CD8-positive, alpha-beta memory T cell (primary cell): Measurements from ENCODE around the gene TBC1D4. TPM values are rescaled to one million over a fixed set of nuclear protein-coding genes. Genes with fewer than 3 reads are reported as not detected.

Source experiments
- CTCF ChIA-PET: fragments of 350-600 bp; sonication (Branson Sonifier 250); formaldehyde crosslinking; loops from one replicate; lab custom pipeline; 2021; ENCODE audit warnings: antibody characterized with exemption; lab: Charles Lee
- POLR2A ChIA-PET: fragments of 350-600 bp; sonication (Branson Sonifier 250); formaldehyde crosslinking; loops from one replicate; lab custom pipeline; 2021; ENCODE audit warnings: antibody characterized with exemption; lab: Charles Lee
- DNase-seq, 5 donors: peaks; one replicate each; pipeline versions ENCODE4 v3.0.0 to v3.0.0-alpha.2; 2020 to 2022; ENCODE audit warnings: mixed read lengths in 1 of 5
- H3K27ac ChIP-seq: one replicate; pipeline ENCODE4 v1.7.0; 2013; ENCODE audit warnings: low read depth, mild to moderate bottlenecking, low read length, moderate library complexity
- H3K27me3 ChIP-seq: 2 replicates; pipeline ENCODE4 v1.7.0; 2013; ENCODE audit warnings: low read length, mild to moderate bottlenecking; ENCODE audit not compliant: insufficient read depth, poor library complexity, severe bottlenecking
- H3K36me3 ChIP-seq: 2 replicates; pipeline ENCODE4 v1.7.0; 2013; ENCODE audit warnings: mild to moderate bottlenecking, low read length, moderate library complexity; ENCODE audit not compliant: insufficient read depth
- H3K4me1 ChIP-seq: 2 replicates; pipeline ENCODE4 v1.7.0; 2013; ENCODE audit warnings: mild to moderate bottlenecking, low read length, moderate library complexity; ENCODE audit not compliant: insufficient read depth
- H3K4me3 ChIP-seq: 2 replicates; pipeline ENCODE4 v1.7.0; 2013; ENCODE audit warnings: mild to moderate bottlenecking, low read length
- H3K9me3 ChIP-seq: 2 replicates; pipeline ENCODE4 v1.7.0; 2013; ENCODE audit warnings: mild to moderate bottlenecking, low read length
- H3K27ac Mint-ChIP-seq, 8 donors: one replicate each; pipeline ENCODE4 v1.8.0; 2020 to 2021; ENCODE audit warnings: mixed read lengths in 8 of 8, mild to moderate bottlenecking in 6 of 8, inconsistent platforms in 3 of 8, moderate library complexity in 3 of 8
- H3K27me3 Mint-ChIP-seq, 2 donors: one replicate each; pipeline ENCODE4 v1.8.0; 2020 to 2021; ENCODE audit warnings: mixed read lengths in 2 of 2, mild to moderate bottlenecking in 1 of 2, moderate library complexity in 1 of 2
- H3K36me3 Mint-ChIP-seq, 3 donors: one replicate each; pipeline ENCODE4 v1.8.0; 2020 to 2021; ENCODE audit warnings: mixed read lengths in 3 of 3, inconsistent platforms in 1 of 3, mild to moderate bottlenecking in 1 of 3
- H3K4me1 Mint-ChIP-seq, 3 donors: one replicate each; pipeline ENCODE4 v1.8.0; 2020 to 2021; ENCODE audit warnings: mixed read lengths in 3 of 3, inconsistent platforms in 1 of 3, mild to moderate bottlenecking in 1 of 3
- H3K4me3 Mint-ChIP-seq, 7 donors: one replicate each; pipeline ENCODE4 v1.8.0; 2020 to 2021; ENCODE audit warnings: mixed read lengths in 7 of 7, mild to moderate bottlenecking in 6 of 7, moderate library complexity in 4 of 7, inconsistent platforms in 2 of 7
- H3K9me3 Mint-ChIP-seq, 5 donors: one replicate each; pipeline ENCODE4 v1.8.0; 2020 to 2022; ENCODE audit warnings: mixed read lengths in 5 of 5, mild to moderate bottlenecking in 3 of 5, moderate library complexity in 2 of 5, inconsistent platforms in 1 of 5
- polyA plus RNA-seq: library from polyadenylated mRNA; unstranded; fragments of 300-500 nt; fragmentation: Illumina TruSeq; gene quantifications from one replicate; pipeline ENCODE4 v1.2.3, GENCODE V29; 2021
- total RNA-seq, 2 experiments: library from RNA; stranded (reverse); gene quantifications; one replicate each; pipeline ENCODE4 v1.2.3, GENCODE V29; 2021

Gene TBC1D4
- total and polyA plus RNA-seq, 3 experiments from 2014 or later = 10.7 to 50.8 (median 45.7) TPM

DNA sequence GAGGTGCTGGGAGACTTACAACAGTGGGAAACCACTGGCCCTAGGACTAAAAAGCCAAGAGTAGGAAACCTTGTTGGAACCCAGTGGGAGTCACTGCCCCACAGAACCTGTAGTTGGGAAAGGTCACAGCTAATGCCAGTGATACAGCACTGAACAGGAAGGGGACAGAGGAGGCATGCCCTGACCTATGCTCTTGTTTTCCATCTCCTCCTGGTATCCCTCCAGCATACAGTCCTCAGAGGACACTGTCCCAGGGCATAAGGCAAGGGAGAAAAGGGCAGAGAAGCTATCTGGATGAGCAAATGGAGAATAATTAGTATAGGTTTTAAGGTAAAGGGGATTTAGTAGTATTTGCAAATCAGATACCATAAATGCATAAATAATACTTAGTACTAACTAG, 11.2 kb upstream of the TBC1D4 start:
- Mint-ChIP-seq H3K9me3 (no peaks in the 10 kb centered on the region), H3K27me3 (peaks cover 18 to 38% of the 10 kb centered on the region in 2 donors)
- CTCF ChIA-PET = interaction anchor here (1.2 kb wide), 1 partner anchor 10 kb away, joined by 4 read pairs; no protein-coding TSS in a partner anchor

DNA sequence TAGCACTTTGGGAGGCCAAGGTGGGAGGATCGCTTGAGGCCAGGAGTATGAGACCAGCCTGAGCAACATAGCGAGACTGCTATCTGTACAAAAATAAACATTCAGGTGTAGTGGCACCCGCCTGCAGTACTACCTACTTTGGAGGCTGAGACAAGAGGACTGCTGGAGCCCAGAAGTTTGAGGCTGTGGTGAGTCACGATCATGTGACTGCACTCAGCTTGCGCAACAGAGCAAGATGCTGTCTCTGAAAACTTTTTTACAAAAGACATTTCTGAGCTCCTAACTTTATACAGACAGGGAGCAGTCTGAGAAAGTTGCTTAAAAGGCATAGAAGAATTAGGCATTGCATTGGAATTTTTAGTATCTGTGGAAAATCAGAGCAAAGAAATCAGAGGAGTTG, 10.4 kb upstream of the TBC1D4 start:
- peaks cover 20 to 43% of the 10 kb centered on the region in 2 donors for H3K27me3 Mint-ChIP-seq
- Histone ChIP-seq H3K27ac (no peak overlapping the region), H3K36me3 (no peaks in the 10 kb centered on the region), H3K4me1 (no peaks in the 10 kb centered on the region), H3K9me3 (no peaks in the 10 kb centered on the region), H3K4me3 (no peak overlapping the region), H3K27me3 (peaks cover 6% of the 10 kb centered on the region)
- no peak overlapping the region for H3K4me3 Mint-ChIP-seq
- CTCF ChIA-PET = interaction anchor here (1.2 kb wide), 1 partner anchor 11 kb away, joined by 4 read pairs; no protein-coding TSS in a partner anchor
- no peaks in the 10 kb centered on the region for H3K36me3 Mint-ChIP-seq
- H3K27ac Mint-ChIP-seq = no peak overlapping the region
- H3K9me3 Mint-ChIP-seq = no peaks in the 10 kb centered on the region
- POLR2A ChIA-PET = no interaction called here
- H3K4me1 Mint-ChIP-seq = peaks cover 0 to 9% (median 8%) of the 10 kb centered on the region in 3 donors
- DNase-seq = no peak

More for the DNA sequence above, 11.2 kb upstream of the TBC1D4 start:
- no peak overlapping the region for H3K4me3 Mint-ChIP-seq
- peaks cover 0 to 9% (median 8%) of the 10 kb centered on the region in 3 donors for H3K4me1 Mint-ChIP-seq
- Histone ChIP-seq H3K27ac (no peak overlapping the region), H3K4me3 (no peak overlapping the region), H3K4me1 (no peaks in the 10 kb centered on the region), H3K27me3 (peaks cover 6% of the 10 kb centered on the region), H3K36me3 (no peaks in the 10 kb centered on the region), H3K9me3 (no peaks in the 10 kb centered on the region)
- no peak overlapping the region for H3K27ac Mint-ChIP-seq
- no peaks in the 10 kb centered on the region for H3K36me3 Mint-ChIP-seq
- POLR2A ChIA-PET = no interaction called here
- DNase-seq = no peak

DNA sequence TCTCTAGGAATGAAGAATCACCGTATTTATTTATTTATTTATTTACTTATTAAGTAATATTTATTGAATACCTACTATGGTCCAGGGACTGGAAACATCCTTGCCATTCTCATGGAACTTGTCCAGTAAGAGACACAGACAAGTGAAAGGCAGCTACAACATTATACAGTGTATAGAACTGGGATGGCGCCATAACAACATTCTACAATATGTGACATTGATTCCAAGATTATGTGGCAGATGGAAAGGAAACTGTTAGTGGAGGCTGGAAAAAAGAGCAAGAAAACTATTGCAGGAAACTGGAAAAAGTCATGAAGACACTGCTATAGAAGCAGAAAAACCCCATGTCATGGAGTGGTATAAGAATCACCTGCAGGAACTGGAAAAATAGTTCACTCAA, 9.4 kb upstream of the TBC1D4 start:
- H3K36me3 ChIP-seq = no peaks in the 10 kb centered on the region
- H3K4me1 Mint-ChIP-seq = peaks cover 0 to 9% (median 8%) of the 10 kb centered on the region in 3 donors

GRCh38 chr13:75489502-75490263, 7.7 kb upstream of the TBC1D4 start:
- H3K4me3 Mint-ChIP-seq = peak overlapping the region in 5 of 7 donors; percentile 3 to 65 (median 46)

More for the DNA sequence above, 9.4 kb upstream of the TBC1D4 start:
- H3K4me1 ChIP-seq = no peaks in the 10 kb centered on the region
- no peak for DNase-seq
- peaks cover 6% of the 10 kb centered on the region for H3K27me3 ChIP-seq
- no peaks in the 10 kb centered on the region for H3K9me3 ChIP-seq
- H3K4me3 Mint-ChIP-seq = no peak overlapping the region
- no peak overlapping the region for H3K27ac Mint-ChIP-seq
- no peaks in the 10 kb centered on the region for H3K36me3 Mint-ChIP-seq
- ChIA-PET POLR2A (no interaction called here), CTCF (no interaction called here)
- H3K27me3 Mint-ChIP-seq = peaks cover 22 to 50% of the 10 kb centered on the region in 2 donors
- H3K4me3 ChIP-seq = no peak overlapping the region
- no peaks in the 10 kb centered on the region for H3K9me3 Mint-ChIP-seq
- H3K27ac ChIP-seq = no peak overlapping the region

DNA sequence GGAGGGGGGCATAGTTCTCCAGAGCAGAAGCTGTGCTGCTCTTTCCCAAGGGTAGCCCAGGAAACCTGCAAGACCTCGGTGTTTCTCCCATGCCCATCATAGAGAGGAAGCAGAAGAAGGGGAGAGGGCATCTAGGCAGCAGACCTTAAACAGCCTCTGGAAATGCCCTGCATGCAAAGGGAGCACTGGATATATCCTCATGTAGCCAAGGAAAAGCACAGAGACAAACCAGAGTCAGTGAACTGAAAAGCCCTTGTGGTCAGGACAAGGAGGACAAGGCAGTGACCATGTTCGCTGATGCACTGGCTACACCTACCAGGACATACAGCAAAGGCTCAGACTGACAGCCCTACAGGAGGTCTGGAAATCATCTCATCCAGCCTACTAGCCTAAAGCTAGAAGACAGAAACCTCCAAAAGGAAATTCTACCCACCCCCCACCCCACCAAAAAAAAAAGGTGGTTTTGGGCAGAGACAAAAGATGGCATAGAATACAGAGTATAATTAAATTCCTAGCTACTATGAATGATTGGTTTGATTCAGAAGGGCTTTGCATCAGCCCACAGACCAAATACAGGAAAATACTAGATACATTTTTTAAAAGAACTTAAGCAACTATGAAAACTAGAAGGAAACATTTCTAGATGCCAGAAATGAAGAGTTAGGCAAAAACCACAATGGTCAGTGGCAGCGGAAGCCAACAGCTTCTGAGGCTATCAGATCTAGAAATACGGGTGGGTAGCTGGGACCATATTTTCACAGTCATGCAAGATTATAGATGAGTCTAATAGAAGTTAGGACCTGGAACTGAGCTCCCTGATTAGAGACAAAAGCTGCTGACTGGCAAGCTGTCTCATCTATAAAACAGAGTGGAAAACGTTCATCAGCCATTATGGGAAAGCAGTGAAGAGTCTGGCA, 4.4 kb upstream of the TBC1D4 start:
- peak overlapping the region in 1 of 8 donors; percentile 44 for H3K27ac Mint-ChIP-seq
- Histone ChIP-seq H3K27me3 (peaks cover 14% of the 10 kb centered on the region), H3K36me3 (no peaks in the 10 kb centered on the region), H3K4me3 (no peak overlapping the region), H3K27ac (no peak overlapping the region), H3K9me3 (no peaks in the 10 kb centered on the region), H3K4me1 (no peaks in the 10 kb centered on the region)
- H3K9me3 Mint-ChIP-seq = no peaks in the 10 kb centered on the region
- no peak overlapping the region for H3K4me3 Mint-ChIP-seq
- DNase-seq = no peak
- H3K36me3 Mint-ChIP-seq = peaks cover 0 to 3% (median 0%) of the 10 kb centered on the region in 3 donors
- H3K27me3 Mint-ChIP-seq = peaks cover 47 to 59% of the 10 kb centered on the region in 2 donors
- ChIA-PET POLR2A (no interaction called here), CTCF (interaction anchor here (1.2 kb wide), 1 partner anchor 115 kb away, joined by 3 read pairs; no protein-coding TSS in a partner anchor)
- H3K4me1 Mint-ChIP-seq = peaks cover 6 to 16% (median 15%) of the 10 kb centered on the region in 3 donors

More at GRCh38 chr13:75489502-75490263, 7.7 kb upstream of the TBC1D4 start:
- Histone ChIP-seq H3K27ac (no peak overlapping the region), H3K9me3 (no peaks in the 10 kb centered on the region), H3K4me3 (no peak overlapping the region), H3K4me1 (no peaks in the 10 kb centered on the region), H3K27me3 (peaks cover 9% of the 10 kb centered on the region), H3K36me3 (no peaks in the 10 kb centered on the region)
- ChIA-PET CTCF (no interaction called here), POLR2A (interaction anchor here (0.7 kb wide), 1 partner anchor 14 kb away, joined by 3 read pairs; no protein-coding TSS in a partner anchor)
- Mint-ChIP-seq H3K27me3 (peaks cover 32 to 56% of the 10 kb centered on the region in 2 donors), H3K27ac (peak overlapping the region in 2 of 8 donors; percentile 10 to 47), H3K36me3 (no peaks in the 10 kb centered on the region), H3K4me1 (peaks cover 0 to 9% (median 8%) of the 10 kb centered on the region in 3 donors), H3K9me3 (no peaks in the 10 kb centered on the region)
- DNase-seq = no peak

GRCh38 chr13:75485286-75486062, 3.5 kb upstream of the TBC1D4 start:
- peaks cover 4% of the 10 kb centered on the region for H3K4me1 ChIP-seq
- Mint-ChIP-seq H3K27ac (no peak overlapping the region), H3K27me3 (peaks cover 50 to 62% of the 10 kb centered on the region in 2 donors), H3K4me3 (peak overlapping the region in 2 of 7 donors; percentile 3 to 17), H3K9me3 (no peaks in the 10 kb centered on the region), H3K4me1 (peaks cover 10 to 24% (median 21%) of the 10 kb centered on the region in 3 donors), H3K36me3 (peaks cover 0 to 3% (median 0%) of the 10 kb centered on the region in 3 donors)
- CTCF ChIA-PET = no interaction called here
- peaks cover 18% of the 10 kb centered on the region for H3K27me3 ChIP-seq
- POLR2A ChIA-PET = no interaction called here
- no peak overlapping the region for H3K4me3 ChIP-seq
- H3K9me3 ChIP-seq = no peaks in the 10 kb centered on the region
- H3K27ac ChIP-seq = no peak overlapping the region
- no peaks in the 10 kb centered on the region for H3K36me3 ChIP-seq
- DNase-seq = no peak

DNA sequence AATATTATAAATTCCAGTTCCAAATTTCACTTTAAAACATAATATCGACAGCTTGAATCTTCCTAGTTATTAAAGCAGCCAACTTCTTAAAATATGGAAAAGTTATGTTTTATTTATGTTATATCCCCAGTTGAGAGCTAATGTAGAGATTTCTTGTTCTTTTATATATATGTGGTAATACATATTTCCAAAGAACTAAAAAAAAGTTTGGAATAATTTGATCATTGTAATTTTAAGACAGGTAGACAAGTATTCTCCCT, 781 bp upstream of the TBC1D4 start:
- Histone ChIP-seq H3K27ac (no peak overlapping the region), H3K4me3 (peak overlapping the region; percentile 66), H3K4me1 (peaks cover 5% of the 10 kb centered on the region), H3K27me3 (peaks cover 38% of the 10 kb centered on the region), H3K9me3 (no peaks in the 10 kb centered on the region), H3K36me3 (no peaks in the 10 kb centered on the region)
- peak overlapping the region; percentile 86 to 99 (median 94) for H3K4me3 Mint-ChIP-seq
- no peaks in the 10 kb centered on the region for H3K9me3 Mint-ChIP-seq
- H3K27ac Mint-ChIP-seq = no peak overlapping the region
- DNase-seq = no peak
- H3K4me1 Mint-ChIP-seq = peaks cover 11 to 18% (median 18%) of the 10 kb centered on the region in 3 donors
- peaks cover 58 to 84% of the 10 kb centered on the region in 2 donors for H3K27me3 Mint-ChIP-seq
- H3K36me3 Mint-ChIP-seq = peaks cover 0 to 3% (median 0%) of the 10 kb centered on the region in 3 donors
- CTCF ChIA-PET = interaction anchor here (0.9 to 1.4 kb wide), 5 partner anchors 9 to 153 kb away, joined by 3 read pairs; partner anchors contain the start of gene LMO7
- POLR2A ChIA-PET = no interaction called here
